SK-N-MC (cell line): ENCODE results near the gene PFN3.

Experiments
- EZH2 ChIP-seq: fragments of 200-600 bp; sonication (generic); IDR thresholded peaks from one replicate; pipeline ENCODE4 v1.6.1; 2017; ENCODE audit warnings: antibody characterized with exemption
- POLR2AphosphoS5 ChIP-seq: IDR thresholded peaks from 2 replicates; pipeline ENCODE4 v1.6.1; 2012; ENCODE audit warnings: mild to moderate bottlenecking, low read depth, low read length, borderline replicate concordance

DNA sequence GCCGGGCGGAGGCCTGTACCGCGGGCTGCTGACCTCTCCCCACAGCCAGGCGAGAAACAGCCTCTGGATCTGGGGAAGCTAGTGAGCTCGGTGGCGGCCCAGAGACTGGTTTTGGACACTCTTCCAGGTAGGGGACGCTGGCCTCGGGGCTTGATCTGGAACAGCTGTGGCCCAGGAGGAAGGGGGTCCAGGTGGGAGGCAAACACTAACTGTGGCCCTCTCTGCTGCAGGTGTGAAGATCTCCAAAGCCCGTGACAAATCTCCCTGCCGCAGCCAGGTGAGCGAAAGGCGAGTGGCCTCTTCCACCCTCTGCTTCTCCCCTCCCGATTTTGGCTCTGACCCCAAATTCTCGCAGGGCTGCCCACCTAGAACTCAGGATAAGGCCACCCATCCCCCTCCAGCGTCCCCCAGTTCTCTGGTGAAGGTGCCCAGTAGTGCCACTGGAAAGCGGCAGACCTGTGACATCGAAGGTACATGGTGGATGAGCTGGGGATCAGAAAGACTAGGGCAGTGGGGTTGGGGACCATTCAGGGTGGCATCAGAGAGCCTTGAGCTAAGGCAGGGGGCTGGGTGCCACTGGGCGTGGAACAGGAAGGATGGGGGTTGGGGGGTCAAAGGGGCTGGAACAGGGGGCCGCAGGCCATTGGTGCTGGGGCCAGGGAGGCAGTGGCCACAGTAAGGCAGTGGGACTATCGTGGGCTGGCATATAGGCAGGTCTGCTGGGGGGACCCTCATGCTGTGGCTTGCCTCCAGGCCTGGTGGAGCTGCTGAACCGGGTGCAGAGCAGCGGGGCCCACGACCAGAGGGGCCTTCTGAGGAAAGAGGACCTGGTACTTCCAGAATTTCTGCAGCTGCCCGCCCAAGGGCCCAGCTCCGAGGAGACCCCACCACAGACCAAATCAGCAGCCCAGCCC, 29.1 kb downstream of the PFN3 start:
- no peak for TF ChIP-seq EZH2
- no peak for TF ChIP-seq POLR2AphosphoS5
